ENCODE results near the gene GDF10. TPM values are rescaled to one million over a fixed set of nuclear protein-coding genes. Genes with fewer than 3 reads are reported as not detected.

Gene GDF10
- total RNA-seq, 4 donors from 2014 or later, result 3.6 to 9.6 (median 7.3) TPM

DNA sequence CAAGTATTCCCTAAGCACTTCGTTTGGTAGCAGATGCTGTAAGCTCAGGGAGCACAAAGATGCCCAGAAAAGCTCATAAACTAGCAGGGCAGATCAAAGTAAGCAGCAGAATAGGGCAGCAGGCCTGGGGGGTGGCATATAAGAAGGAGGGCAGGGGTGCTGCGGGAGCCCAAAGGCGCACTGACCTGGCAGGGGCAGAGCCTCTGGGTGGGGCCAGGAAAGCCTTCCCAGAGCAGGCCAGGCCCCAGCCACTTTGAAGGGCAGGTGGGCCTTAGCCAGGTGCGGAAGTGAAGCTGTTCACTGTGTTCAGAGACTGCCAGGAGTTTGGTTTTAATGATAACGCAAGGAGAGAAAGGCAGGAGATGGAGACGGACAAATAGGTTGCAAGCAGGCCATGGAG is 3.9 kb downstream of the GDF10 start:
- WGBS, 2 donors, result 92 to 93% methylated on average over 6 of the region's 6 CpGs
- no peaks in the 10 kb centered on the region for H3K9me3 ChIP-seq
- no peak overlapping the region for H3K4me3 ChIP-seq (replicated peaks in 1 of 3)
- no peak for DNase-seq
- intact Hi-C loops (cut with DNase I), result no loop called here
- no peak for TF ChIP-seq POLR2A (IDR thresholded peaks at IDR 0.05)
- TF ChIP-seq, protein P1, sequence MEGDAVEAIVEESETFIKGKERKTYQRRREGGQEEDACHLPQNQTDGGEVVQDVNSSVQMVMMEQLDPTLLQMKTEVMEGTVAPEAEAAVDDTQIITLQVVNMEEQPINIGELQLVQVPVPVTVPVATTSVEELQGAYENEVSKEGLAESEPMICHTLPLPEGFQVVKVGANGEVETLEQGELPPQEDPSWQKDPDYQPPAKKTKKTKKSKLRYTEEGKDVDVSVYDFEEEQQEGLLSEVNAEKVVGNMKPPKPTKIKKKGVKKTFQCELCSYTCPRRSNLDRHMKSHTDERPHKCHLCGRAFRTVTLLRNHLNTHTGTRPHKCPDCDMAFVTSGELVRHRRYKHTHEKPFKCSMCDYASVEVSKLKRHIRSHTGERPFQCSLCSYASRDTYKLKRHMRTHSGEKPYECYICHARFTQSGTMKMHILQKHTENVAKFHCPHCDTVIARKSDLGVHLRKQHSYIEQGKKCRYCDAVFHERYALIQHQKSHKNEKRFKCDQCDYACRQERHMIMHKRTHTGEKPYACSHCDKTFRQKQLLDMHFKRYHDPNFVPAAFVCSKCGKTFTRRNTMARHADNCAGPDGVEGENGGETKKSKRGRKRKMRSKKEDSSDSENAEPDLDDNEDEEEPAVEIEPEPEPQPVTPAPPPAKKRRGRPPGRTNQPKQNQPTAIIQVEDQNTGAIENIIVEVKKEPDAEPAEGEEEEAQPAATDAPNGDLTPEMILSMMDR (IDR thresholded peaks at IDR 0.05), result no peak
- no peaks in the 10 kb centered on the region for H3K27me3 ChIP-seq
- no peaks in the 10 kb centered on the region for H3K36me3 ChIP-seq
- H3K4me1 ChIP-seq, result peaks cover 4 to 72% of the 10 kb centered on the region in 2 donors
- H3K27ac ChIP-seq, result no peak overlapping the region

DNA sequence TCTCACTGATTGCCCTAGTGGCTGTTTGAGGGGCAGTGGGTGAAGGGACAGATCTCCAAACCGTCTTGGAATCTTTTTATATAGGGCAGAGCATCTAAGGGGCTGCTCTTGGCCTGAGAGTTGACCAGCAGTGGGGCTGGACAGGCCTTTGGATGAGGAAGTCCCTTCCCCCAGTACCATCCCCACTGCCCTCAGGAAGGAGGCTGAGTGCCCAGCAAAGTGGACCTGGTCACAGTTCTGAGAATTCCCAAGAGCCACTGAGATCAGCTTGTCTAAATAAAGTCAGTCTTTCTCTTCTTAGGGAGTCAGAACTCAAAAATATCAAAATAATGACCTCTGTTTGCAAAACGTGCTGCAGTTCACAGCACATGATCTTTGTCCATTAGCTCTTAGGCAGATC is 5.6 kb downstream of the GDF10 start:
- intact Hi-C loops (cut with DNase I), result no loop called here
- no peak for TF ChIP-seq POLR2A (IDR thresholded peaks at IDR 0.05)
- WGBS, 2 donors, result 9 to 22% methylated on average over 2 of the region's 2 CpGs

DNA sequence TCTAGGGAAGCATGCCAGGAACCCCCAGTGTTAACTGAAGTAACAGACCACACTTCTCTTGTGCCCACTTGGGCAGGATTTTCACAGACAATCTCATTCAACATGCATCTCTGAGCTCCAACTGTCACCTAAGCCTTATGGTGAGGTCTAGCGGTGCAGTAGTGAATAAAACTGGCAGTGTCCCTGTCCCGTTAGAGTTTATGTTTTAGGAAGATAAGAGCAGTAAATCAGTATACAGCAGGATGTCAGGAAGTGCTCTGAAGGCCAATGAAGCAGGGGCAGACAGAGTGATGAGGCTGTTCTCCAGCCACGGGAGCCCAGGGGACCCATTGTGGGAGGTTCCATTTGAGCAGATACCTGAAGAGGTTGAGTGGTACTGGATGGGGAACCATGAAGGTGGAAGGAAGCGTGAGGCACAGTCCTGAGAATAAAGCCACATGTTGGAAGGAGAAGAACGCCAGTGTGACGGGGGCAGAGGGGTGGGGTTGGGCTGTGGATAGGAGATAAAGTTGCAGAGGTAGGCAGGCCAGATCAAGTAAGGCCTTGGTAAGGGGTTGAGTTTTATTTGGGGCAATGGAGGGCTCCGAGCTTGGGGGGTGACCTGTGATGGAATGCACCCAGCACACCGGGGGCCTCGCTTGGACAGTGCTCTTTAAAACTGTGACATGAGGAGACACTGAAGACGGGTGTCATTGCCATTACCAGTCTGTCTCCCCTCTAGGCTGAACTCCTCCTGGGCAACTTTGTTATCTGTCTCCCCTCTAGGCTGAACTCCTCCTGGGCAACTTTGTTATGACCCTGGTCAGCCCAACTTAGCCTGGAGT is 6.6 kb downstream of the GDF10 start:
- Histone ChIP-seq H3K36me3 (no peaks in the 10 kb centered on the region), H3K4me3 (replicated peaks in 1 of 3) (no peak overlapping the region), H3K27me3 (no peaks in the 10 kb centered on the region), H3K27ac (no peak overlapping the region), H3K4me1 (peaks cover 0 to 57% of the 10 kb centered on the region in 2 donors), H3K9me3 (no peaks in the 10 kb centered on the region)
- intact Hi-C loops (cut with DNase I), result no loop called here
- TF ChIP-seq POLR2A (IDR thresholded peaks at IDR 0.05), result no peak
- TF ChIP-seq, protein P1 (IDR thresholded peaks at IDR 0.05), result no peak
- DNase-seq, result no peak
- WGBS, 2 donors, result 82 to 86% methylated on average over 10 of the region's 10 CpGs

More for the DNA sequence above, 5.6 kb downstream of the GDF10 start:
- Histone ChIP-seq H3K4me3 (replicated peaks in 1 of 3) (no peak overlapping the region), H3K9me3 (no peaks in the 10 kb centered on the region), H3K27ac (no peak overlapping the region), H3K36me3 (no peaks in the 10 kb centered on the region), H3K4me1 (peaks cover 4 to 66% of the 10 kb centered on the region in 2 donors), H3K27me3 (no peaks in the 10 kb centered on the region)
- peak; percentile 71 to 72 for DNase-seq

DNA sequence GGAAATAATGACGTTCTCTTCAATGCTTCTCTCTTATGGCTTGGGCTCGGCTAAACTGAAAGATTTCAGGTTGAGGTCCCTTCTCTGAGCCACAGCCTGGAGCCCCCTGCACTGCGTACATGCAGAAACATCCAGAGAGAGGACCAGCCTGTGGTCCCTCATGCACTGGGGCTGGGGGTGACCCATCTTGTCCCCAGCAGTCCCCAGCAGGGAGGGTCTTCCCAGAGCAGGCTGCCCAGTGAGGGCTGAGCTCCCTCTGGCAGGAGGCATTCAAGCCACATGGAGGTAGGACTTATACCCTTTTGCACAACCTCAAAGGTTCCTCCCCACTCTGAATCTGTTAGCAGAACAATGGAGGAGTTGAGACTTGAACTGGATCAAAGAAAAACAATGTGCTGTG is 7.4 kb downstream of the GDF10 start:
- 90 to 96% methylated on average over 3 of the region's 3 CpGs for WGBS, 2 donors
- intact Hi-C loops (cut with DNase I), result no loop called here
- DNase-seq, result no peak
- TF ChIP-seq, protein P1 (IDR thresholded peaks at IDR 0.05), result no peak
- no peak for TF ChIP-seq POLR2A (IDR thresholded peaks at IDR 0.05)
- Histone ChIP-seq H3K9me3 (no peaks in the 10 kb centered on the region), H3K4me1 (peaks cover 0 to 55% of the 10 kb centered on the region in 2 donors), H3K27ac (no peak overlapping the region), H3K36me3 (no peaks in the 10 kb centered on the region), H3K4me3 (replicated peaks in 1 of 3) (no peak overlapping the region), H3K27me3 (no peaks in the 10 kb centered on the region)

DNA sequence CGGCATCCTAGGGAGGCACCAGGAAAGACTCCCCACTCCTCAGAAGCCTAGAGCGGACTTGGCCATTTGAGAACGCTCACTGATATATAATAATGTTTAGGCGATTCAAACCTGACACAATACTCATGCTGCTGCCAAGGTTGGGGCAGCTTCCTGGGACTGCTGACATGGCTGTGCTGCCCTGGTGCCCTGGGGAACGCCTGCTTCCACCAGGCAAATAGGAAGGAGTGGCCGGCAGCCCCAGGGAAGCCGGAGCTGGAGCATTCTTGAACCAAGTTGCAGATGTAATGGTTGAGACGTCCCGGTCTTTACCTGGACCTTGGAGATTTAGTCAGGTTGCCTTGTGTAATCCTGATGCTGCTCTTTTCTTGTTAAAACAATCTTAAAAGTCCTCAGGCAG is 8.8 kb downstream of the GDF10 start:
- no peak overlapping the region for H3K4me3 ChIP-seq (replicated peaks in 1 of 3)
- 53 to 62% methylated on average over 9 of the region's 9 CpGs for whole genome bisulfite sequencing, 2 donors
- no peaks in the 10 kb centered on the region for H3K36me3 ChIP-seq
- DNase-seq, result peak; percentile 34 to 38
- no peaks in the 10 kb centered on the region for H3K27me3 ChIP-seq
- H3K4me1 ChIP-seq, result peaks cover 0 to 51% of the 10 kb centered on the region in 2 donors
- no peak overlapping the region for H3K27ac ChIP-seq
- intact Hi-C loops (cut with DNase I), result no loop called here
- H3K9me3 ChIP-seq, result no peaks in the 10 kb centered on the region
- TF ChIP-seq, protein P1 (IDR thresholded peaks at IDR 0.05), result no peak
- no peak for TF ChIP-seq POLR2A (IDR thresholded peaks at IDR 0.05)
